NCI-H345 treated with DMSO at 0.1 percent for 48 hours (cell line): ENCODE measurements around the gene MEMO1.
"Not testable (repeated sequence)": the region's sequence is repeated elsewhere in the genome, so short reads cannot be mapped to it uniquely, and the experiment has no call there.

ENCODE experiments used
- DNase-seq: peaks from one replicate; lab custom pipeline; 2025; ENCODE audit not compliant: unreplicated experiment; lab: John Stamatoyannopoulos, UW

Gene MEMO1

GRCh38 chr2:31998731-31999383, 12.0 kb downstream of the MEMO1 start:
- DNase-seq = no peak

GRCh38 chr2:31997653-31998052, 13.2 kb downstream of the MEMO1 start:
- DNase-seq = no peak

- DNase-seq = no peak
Measured at GRCh38 chr2:31996571-31997150, 14.1 kb downstream of the MEMO1 start.

- DNase-seq = no peak
Measured at GRCh38 chr2:31992934-31993333, 17.9 kb downstream of the MEMO1 start.

- DNase-seq = no peak
Measured at GRCh38 chr2:31992025-31992579, 18.7 kb downstream of the MEMO1 start.

GRCh38 chr2:31989946-31990345, 20.9 kb downstream of the MEMO1 start:
- DNase-seq = no peak

GRCh38 chr2:31987454-31988220, 23.2 kb downstream of the MEMO1 start:
- DNase-seq = no peak

- DNase-seq = no peak
Measured at GRCh38 chr2:31986906-31987305, 23.9 kb downstream of the MEMO1 start.

GRCh38 chr2:31983762-31984467, 26.9 kb downstream of the MEMO1 start:
- no peak for DNase-seq

GRCh38 chr2:31980674-31981356, 30.0 kb downstream of the MEMO1 start:
- no peak for DNase-seq

- no peak for DNase-seq
Measured at GRCh38 chr2:31979956-31980355, 30.9 kb downstream of the MEMO1 start.

GRCh38 chr2:31979018-31979417, 31.8 kb downstream of the MEMO1 start:
- no peak for DNase-seq

- no peak for DNase-seq
Measured at GRCh38 chr2:31978436-31978835, 32.4 kb downstream of the MEMO1 start.

- DNase-seq = no peak
Measured at GRCh38 chr2:31973665-31974064, 37.1 kb downstream of the MEMO1 start.

- DNase-seq = no peak
Measured at GRCh38 chr2:31972059-31972458, 38.7 kb downstream of the MEMO1 start.

GRCh38 chr2:31969178-31969577, 41.6 kb downstream of the MEMO1 start:
- no peak for DNase-seq

GRCh38 chr2:31967790-31968189, 43.0 kb downstream of the MEMO1 start:
- DNase-seq = no peak

- not testable (repeated sequence) for DNase-seq
Measured at GRCh38 chr2:31966402-31966801, 44.4 kb downstream of the MEMO1 start.

GRCh38 chr2:31965094-31965493, 45.7 kb downstream of the MEMO1 start:
- DNase-seq = no peak

GRCh38 chr2:31962757-31963361, 47.9 kb downstream of the MEMO1 start:
- no peak for DNase-seq
